SK-MEL-5 (cell line): ENCODE data around the gene PDE10A. TPM values are rescaled to one million over a fixed set of nuclear protein-coding genes. Genes with fewer than 3 reads are reported as not detected.

Source experiments
- DNase-seq: peaks from one replicate; pipeline ENCODE4 v3.0.0-alpha.2; 2016; ENCODE audit warnings: low read depth, low spot score
- in situ Hi-C: cut with HindIII; loops from 2 replicates; pipeline ENCODE4 v1.10.0; 2016; ENCODE audit warnings: low sequenced_read_pairs, high pct_unique_total_duplicates, low pct_unique_long_range_greater_than_20kb
- small RNA-seq, 2 experiments: library from RNA; depleted of rRNA; stranded (forward); fragments of <200 nt; gene quantifications; one replicate each; pipeline ENCODE3, GENCODE V24; 2014
- total RNA-seq: library from RNA; depleted of rRNA; stranded (reverse); fragments of >200 nt; shearing (Covaris generic); gene quantifications from 2 replicates; pipeline ENCODE4 v1.2.3, GENCODE V29; 2014

PDE10A gene
- total RNA-seq, 1 experiment from 2014 or later: 161 TPM

GRCh38 chr6:165306955-165307354 lies 356.1 kb downstream of the PDE10A start:
- no peak for DNase-seq
- in situ Hi-C loops: no loop called here

- in situ Hi-C loops: no loop called here
Observed at GRCh38 chr6:165301372-165302246, 361.4 kb downstream of the PDE10A start.

GRCh38 chr6:165300422-165300936 lies 362.6 kb downstream of the PDE10A start:
- in situ Hi-C loops: no loop called here
- no peak for DNase-seq

More at GRCh38 chr6:165301372-165302246, 361.4 kb downstream of the PDE10A start:
- no peak for DNase-seq

DNA sequence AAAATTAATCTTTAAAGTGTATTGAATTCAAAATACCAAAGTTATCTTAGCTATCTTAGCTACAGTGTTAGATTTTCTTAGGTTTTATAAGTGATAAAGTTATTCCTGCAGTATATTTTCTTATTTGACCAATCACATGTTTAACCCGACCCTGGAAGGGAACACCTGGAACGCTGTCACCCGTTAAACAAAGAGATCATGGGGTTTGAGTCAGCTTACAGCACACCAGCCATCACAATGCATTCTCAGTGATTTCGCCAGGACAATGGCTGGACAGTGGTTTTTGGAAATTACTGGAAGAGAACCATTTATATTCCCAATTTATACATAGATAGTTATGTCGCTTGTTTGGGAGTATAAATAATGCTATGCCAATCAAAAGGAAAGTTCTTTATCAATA lies 364.2 kb downstream of the PDE10A start:
- in situ Hi-C loops: no loop called here
- no peak for DNase-seq

DNA sequence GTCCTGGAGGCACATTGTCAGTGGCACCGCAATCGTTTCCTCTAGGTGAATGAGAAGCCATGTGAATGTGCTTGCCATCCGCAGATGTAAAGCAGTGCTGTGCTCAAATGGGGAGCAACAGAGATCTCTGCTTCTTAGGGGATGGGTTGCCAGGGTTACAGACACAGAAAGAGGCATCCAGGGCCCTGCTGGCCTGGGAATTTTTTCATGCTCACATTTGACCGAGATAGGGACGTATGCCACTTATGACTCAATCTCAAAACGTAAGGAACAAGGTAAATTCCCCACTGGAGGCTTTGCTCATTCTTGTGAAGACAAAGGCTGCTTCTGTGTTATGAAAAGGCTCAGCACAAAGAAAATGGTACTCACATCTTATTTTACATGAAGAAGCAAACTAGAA lies 364.6 kb downstream of the PDE10A start:
- in situ Hi-C loops: no loop called here
- DNase-seq: no peak

DNA sequence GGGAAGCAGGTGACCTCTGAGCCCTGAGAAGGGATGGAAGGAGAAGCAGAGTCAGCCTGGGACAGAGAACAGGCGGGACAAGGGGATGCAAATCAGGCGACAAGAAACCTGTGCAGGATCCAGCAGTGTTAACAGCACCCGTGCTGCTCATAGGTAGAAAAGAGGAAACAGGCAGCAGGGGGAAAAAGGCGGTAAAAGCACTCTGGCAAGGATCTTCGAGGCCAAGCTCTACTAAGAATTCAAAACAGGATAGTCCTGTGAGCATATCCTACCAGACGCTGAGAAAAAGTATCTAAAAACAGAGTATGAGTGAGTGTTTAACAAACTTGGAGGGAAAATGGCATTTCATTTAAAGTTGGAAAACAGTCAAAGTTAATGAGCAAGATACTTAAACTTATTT lies 370.4 kb downstream of the PDE10A start:
- no peak for DNase-seq
- in situ Hi-C loops: no loop called here

Small RNA genes lying within 50 kb of the gene (small RNA-seq; reads per million reads assigned to genes)
- 0.02 to 7.6 reads per million in 2 experiments for gene RNA5SP226
